Measurements from ENCODE around the gene CKAP2L. TPM values are rescaled to one million over a fixed set of nuclear protein-coding genes. Genes with fewer than 3 reads are reported as not detected.
A peak's percentile ranks its signal among the peaks of the same experiment; 100 is the strongest.

CKAP2L gene
- total and polyA plus RNA-seq, 10 of the 15 experiments (the other 5 are each of a cell fraction or from before 2014, with no cell fraction given): 10.5 to 37.4 (median 20.2) TPM

DNA sequence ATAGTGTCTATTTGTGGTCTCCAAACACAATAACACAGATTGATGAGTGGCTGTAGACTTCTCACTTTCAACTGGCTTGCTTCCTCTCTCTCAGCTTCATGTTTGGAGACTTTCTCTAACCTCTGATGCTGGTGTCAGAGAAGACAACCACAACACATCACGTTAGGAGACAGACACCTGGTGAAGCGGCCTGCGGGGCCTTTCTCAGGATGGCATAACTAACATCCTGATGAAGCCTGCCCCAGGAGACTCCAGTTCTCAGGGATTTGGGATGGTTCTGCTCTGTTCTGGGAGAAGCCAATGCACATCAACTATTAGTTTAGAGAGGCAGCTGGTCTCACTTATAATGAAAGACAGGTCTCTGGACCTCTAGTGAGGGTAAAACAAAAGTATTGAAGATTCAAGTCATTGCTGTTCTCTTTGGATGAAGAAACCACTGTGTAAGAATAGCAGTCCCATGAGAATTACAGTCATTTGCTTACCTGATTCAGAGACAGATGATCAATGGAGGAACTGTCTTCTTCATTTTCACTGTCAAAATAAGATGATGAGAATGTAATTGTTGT lies 17.9 kb upstream of the CKAP2L start (continued):
- no peak for TF ChIP-seq PRDM15 (CRISPR knock-in tag; IDR thresholded peaks at IDR 0.05)
- peak; percentile 78 for TF ChIP-seq EED (IDR thresholded peaks at IDR 0.05; ENCODE audit: low read depth)
- peak; percentile 76 for TF ChIP-seq CUX1 (IDR thresholded peaks at IDR 0.05; ENCODE audit: insufficient replicate concordance, low read depth, low read length)
- no peak for TF ChIP-seq RFX5 (IDR thresholded peaks at IDR 0.05; ENCODE audit: low read depth, low read length)
- TF ChIP-seq BRCA1 (IDR thresholded peaks at IDR 0.05; ENCODE audit: low read depth, low read length): no peak
- no peak for TF ChIP-seq HDAC2 (IDR thresholded peaks at IDR 0.05)
- no peak for TF ChIP-seq ATF7 (IDR thresholded peaks at IDR 0.05; ENCODE audit: low read depth)
- no peak for TF ChIP-seq ZNF24 (IDR thresholded peaks at IDR 0.05)
- TF ChIP-seq ZBTB33 (IDR thresholded peaks at IDR 0.05): no peak
- no peak for TF ChIP-seq HDAC6 (IDR thresholded peaks at IDR 0.05; ENCODE audit: unreplicated experiment)
- TF ChIP-seq STAT1 (conservative IDR thresholded peaks at IDR 0.05): no peak
- TF ChIP-seq NRF1 (conservative IDR thresholded peaks at IDR 0.05; ENCODE audit: low read depth, low read length): no peak
- TF ChIP-seq POLR2AphosphoS2 (IDR thresholded peaks at IDR 0.05; ENCODE audit: low read depth, low read length): no peak
- TF ChIP-seq STAT3 (IDR thresholded peaks at IDR 0.05; ENCODE audit: low read depth, low read length): no peak
- TF ChIP-seq FOXK2 (IDR thresholded peaks at IDR 0.05): no peak
- TF ChIP-seq, protein P1, sequence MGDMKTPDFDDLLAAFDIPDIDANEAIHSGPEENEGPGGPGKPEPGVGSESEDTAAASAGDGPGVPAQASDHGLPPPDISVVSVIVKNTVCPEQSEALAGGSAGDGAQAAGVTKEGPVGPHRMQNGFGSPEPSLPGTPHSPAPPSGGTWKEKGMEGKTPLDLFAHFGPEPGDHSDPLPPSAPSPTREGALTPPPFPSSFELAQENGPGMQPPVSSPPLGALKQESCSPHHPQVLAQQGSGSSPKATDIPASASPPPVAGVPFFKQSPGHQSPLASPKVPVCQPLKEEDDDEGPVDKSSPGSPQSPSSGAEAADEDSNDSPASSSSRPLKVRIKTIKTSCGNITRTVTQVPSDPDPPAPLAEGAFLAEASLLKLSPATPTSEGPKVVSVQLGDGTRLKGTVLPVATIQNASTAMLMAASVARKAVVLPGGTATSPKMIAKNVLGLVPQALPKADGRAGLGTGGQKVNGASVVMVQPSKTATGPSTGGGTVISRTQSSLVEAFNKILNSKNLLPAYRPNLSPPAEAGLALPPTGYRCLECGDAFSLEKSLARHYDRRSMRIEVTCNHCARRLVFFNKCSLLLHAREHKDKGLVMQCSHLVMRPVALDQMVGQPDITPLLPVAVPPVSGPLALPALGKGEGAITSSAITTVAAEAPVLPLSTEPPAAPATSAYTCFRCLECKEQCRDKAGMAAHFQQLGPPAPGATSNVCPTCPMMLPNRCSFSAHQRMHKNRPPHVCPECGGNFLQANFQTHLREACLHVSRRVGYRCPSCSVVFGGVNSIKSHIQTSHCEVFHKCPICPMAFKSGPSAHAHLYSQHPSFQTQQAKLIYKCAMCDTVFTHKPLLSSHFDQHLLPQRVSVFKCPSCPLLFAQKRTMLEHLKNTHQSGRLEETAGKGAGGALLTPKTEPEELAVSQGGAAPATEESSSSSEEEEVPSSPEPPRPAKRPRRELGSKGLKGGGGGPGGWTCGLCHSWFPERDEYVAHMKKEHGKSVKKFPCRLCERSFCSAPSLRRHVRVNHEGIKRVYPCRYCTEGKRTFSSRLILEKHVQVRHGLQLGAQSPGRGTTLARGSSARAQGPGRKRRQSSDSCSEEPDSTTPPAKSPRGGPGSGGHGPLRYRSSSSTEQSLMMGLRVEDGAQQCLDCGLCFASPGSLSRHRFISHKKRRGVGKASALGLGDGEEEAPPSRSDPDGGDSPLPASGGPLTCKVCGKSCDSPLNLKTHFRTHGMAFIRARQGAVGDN (IDR thresholded peaks at IDR 0.05): 0 out of 2 replicates have a peak, but pooled peaks have one; percentile 18
